SK-N-SH (cell line): ENCODE results near the gene SCN8A. TPM values are rescaled to one million over a fixed set of nuclear protein-coding genes. Genes with fewer than 3 reads are reported as not detected.

ENCODE experiments used
- CTCF ChIA-PET: fragments of 300-600, 350-600 bp; formaldehyde crosslinking; extraction: SDS; loops from one replicate; lab custom pipeline; 2021; lab: Yijun Ruan, JAX
- POLR2A ChIA-PET: fragments of 350-600 bp; sonication (Branson Sonifier 250); formaldehyde crosslinking; extraction: SDS; loops from one replicate; lab custom pipeline; 2020; ENCODE audit warnings: antibody characterized with exemption, inconsistent platforms; lab: Yijun Ruan, JAX
- DNase-seq: peaks from one replicate; pipeline ENCODE4 v3.0.0; 2012
- H2AFZ ChIP-seq: fragments of 200-600 bp; sonication (generic); 2 replicates; pipeline ENCODE4 v1.8.1; 2016; ENCODE audit warnings: antibody characterized with exemption, mild to moderate bottlenecking, low read depth
- H3F3A ChIP-seq: fragments of 200-600 bp; sonication (generic); replicated peaks from 2 replicates; pipeline ENCODE3; 2016; ENCODE audit warnings: antibody characterized with exemption, mild to moderate bottlenecking; ENCODE audit not compliant: insufficient read depth
- H3K27ac ChIP-seq, 2 experiments: fragments of 200-500 bp in 1 of 2; fragments of 200-600 bp in 1 of 2; sonication (Bioruptor generic) in 1 of 2; sonication (generic), shearing (Covaris generic) in 1 of 2; 2 replicates each; pipeline versions ENCODE4 v1.5.1 to v1.6.1; 2014 to 2016; ENCODE audit warnings: low read depth in 2 of 2, inconsistent platforms in 1 of 2, low read length in 1 of 2, mild to moderate bottlenecking in 1 of 2, mixed read lengths in 1 of 2
- H3K27me3 ChIP-seq: fragments of 200-600 bp; sonication (generic), shearing (Covaris generic); 2 replicates; pipeline ENCODE4 v1.6.1; 2016; ENCODE audit warnings: mixed run types; ENCODE audit not compliant: insufficient read depth
- H3K36me3 ChIP-seq, 2 experiments: fragments of 200-500 bp in 1 of 2; fragments of 200-600 bp in 1 of 2; sonication (Bioruptor generic) in 1 of 2; sonication (generic) in 1 of 2; replicated peaks in 1 of 2; 2 replicates each; pipeline versions ENCODE3 to v1.5.1; 2014 to 2016; ENCODE audit warnings: low read length in 1 of 2, mild to moderate bottlenecking in 1 of 2; ENCODE audit not compliant: insufficient read depth in 2 of 2, control insufficient read depth in 1 of 2
- H3K4me1 ChIP-seq, 2 experiments: fragments of 200-500 bp in 1 of 2; fragments of 200-600 bp in 1 of 2; sonication (Bioruptor generic) in 1 of 2; sonication (generic), shearing (Covaris generic) in 1 of 2; 2 replicates each; pipeline versions ENCODE4 v1.5.1 to v1.6.1; 2014 to 2016; ENCODE audit warnings: low read depth in 1 of 2, low read length in 1 of 2, mixed run types in 1 of 2; ENCODE audit not compliant: insufficient read depth in 2 of 2, control insufficient read depth in 1 of 2
- H3K4me2 ChIP-seq: fragments of 200-600 bp; sonication (generic), shearing (Covaris generic); 2 replicates; pipeline ENCODE4 v1.6.1; 2017; ENCODE audit warnings: mixed run types
- H3K4me3 ChIP-seq, 2 experiments: fragments of 200-500 bp in 1 of 2; fragments of 200-600 bp in 1 of 2; sonication (Bioruptor generic) in 1 of 2; sonication (generic), shearing (Covaris generic) in 1 of 2; 2 replicates each; pipeline versions ENCODE4 v1.5.1 to v1.8.1; 2014 to 2016; ENCODE audit warnings: low read depth in 2 of 2, inconsistent platforms in 1 of 2, low read length in 1 of 2, mild to moderate bottlenecking in 1 of 2, mixed read lengths in 1 of 2, moderate library complexity in 1 of 2
- H3K79me2 ChIP-seq: fragments of 200-600 bp; sonication (generic); 2 replicates; pipeline ENCODE4 v1.8.1; 2017; ENCODE audit warnings: mild to moderate bottlenecking; ENCODE audit not compliant: insufficient read depth
- H3K9ac ChIP-seq: fragments of 200-600 bp; sonication (generic); 2 replicates; pipeline ENCODE4 v1.6.1; 2017; ENCODE audit warnings: mixed run types
- H3K9me2 ChIP-seq: fragments of 200-600 bp; sonication (generic); 2 replicates; pipeline ENCODE4 v1.6.1; 2017; ENCODE audit warnings: mixed run types
- H3K9me3 ChIP-seq: fragments of 200-600 bp; sonication (generic); 2 replicates; pipeline ENCODE4 v1.6.1; 2017; ENCODE audit warnings: mixed run types, mild to moderate bottlenecking, moderate library complexity
- H4K20me1 ChIP-seq: fragments of 200-600 bp; sonication (generic); 2 replicates; pipeline ENCODE4 v1.6.1; 2017; ENCODE audit warnings: mild to moderate bottlenecking, mixed run types; ENCODE audit not compliant: insufficient read depth
- CHD2 ChIP-seq: fragments of 150-350 bp; IDR thresholded peaks from 2 replicates; pipeline ENCODE4 v1.6.1; 2018; ENCODE audit warnings: low read length; ENCODE audit not compliant: partially characterized antibody
- EZH2phosphoT487 ChIP-seq: fragments of 200-600 bp; sonication (generic); IDR thresholded peaks from 2 replicates; pipeline ENCODE4 v1.6.1; 2017; ENCODE audit warnings: low read depth, mixed run types, mild to moderate bottlenecking, antibody characterized with exemption, moderate library complexity, borderline replicate concordance
- FOSL2 ChIP-seq: IDR thresholded peaks from 2 replicates; pipeline ENCODE4 v1.4.0; 2012; ENCODE audit warnings: low read depth, mild to moderate bottlenecking, moderate library complexity, borderline replicate concordance
- FOXJ3 ChIP-seq: sonication (generic); formaldehyde crosslinking; IDR thresholded peaks from 2 replicates; pipeline ENCODE4 v1.5.1; 2020; ENCODE audit warnings: mild to moderate bottlenecking, missing genetic modification reagents
- JUND ChIP-seq: IDR thresholded peaks from 2 replicates; pipeline ENCODE4 v1.4.0; 2012
- MEF2A ChIP-seq: IDR thresholded peaks from 2 replicates; pipeline ENCODE4 v1.4.0; 2012; ENCODE audit warnings: low read depth, borderline replicate concordance
- NRF1 ChIP-seq: IDR thresholded peaks from 2 replicates; pipeline ENCODE4 v1.6.1; 2012; ENCODE audit warnings: low read depth, mild to moderate bottlenecking, low read length
- RXRA ChIP-seq: IDR thresholded peaks from 2 replicates; pipeline ENCODE4 v1.4.0; 2012; ENCODE audit warnings: low read depth, mild to moderate bottlenecking, borderline replicate concordance
- SMC3 ChIP-seq: IDR thresholded peaks from 2 replicates; pipeline ENCODE4 v1.6.1; 2012; ENCODE audit warnings: low read depth, low read length, improper control_type of control experiment
- TAF1 ChIP-seq: IDR thresholded peaks from 2 replicates; pipeline ENCODE4 v1.6.1; 2012; ENCODE audit warnings: low read depth, mild to moderate bottlenecking, low read length, moderate library complexity, borderline replicate concordance
- TEAD4 ChIP-seq: IDR thresholded peaks from 2 replicates; pipeline ENCODE4 v1.4.0; 2012; ENCODE audit warnings: mild to moderate bottlenecking, borderline replicate concordance; ENCODE audit not compliant: insufficient read depth
- WGBS: methylation state at CpG from one replicate; pipeline ENCODE4 v1.1.6; 2017; ENCODE audit warnings: low lambda C conversion rate; 5-methylcytosine and 5-hydroxymethylcytosine counted together
- polyA plus RNA-seq, 3 experiments: library from polyadenylated mRNA; depleted of rRNA; stranded (reverse); fragments of >200 nt; gene quantifications; 2 replicates each; pipeline ENCODE4 v1.2.3, GENCODE V29; 2012
- TF ChIP-seq, protein P1 (sequence below): IDR thresholded peaks from 2 replicates; pipeline ENCODE4; 2012
- TF ChIP-seq, protein P2 (sequence below): IDR thresholded peaks from 2 replicates; pipeline ENCODE4 v1.4.0; 2012; ENCODE audit warnings: low read depth, borderline replicate concordance
- TF ChIP-seq, protein P3 (sequence below): IDR thresholded peaks from 2 replicates; pipeline ENCODE4 v1.4.0; 2012; ENCODE audit warnings: low read depth

SCN8A gene
- polyA plus RNA-seq, 1 of the 3 experiments (the other 2 are of a cell fraction), result 7.1 TPM

DNA sequence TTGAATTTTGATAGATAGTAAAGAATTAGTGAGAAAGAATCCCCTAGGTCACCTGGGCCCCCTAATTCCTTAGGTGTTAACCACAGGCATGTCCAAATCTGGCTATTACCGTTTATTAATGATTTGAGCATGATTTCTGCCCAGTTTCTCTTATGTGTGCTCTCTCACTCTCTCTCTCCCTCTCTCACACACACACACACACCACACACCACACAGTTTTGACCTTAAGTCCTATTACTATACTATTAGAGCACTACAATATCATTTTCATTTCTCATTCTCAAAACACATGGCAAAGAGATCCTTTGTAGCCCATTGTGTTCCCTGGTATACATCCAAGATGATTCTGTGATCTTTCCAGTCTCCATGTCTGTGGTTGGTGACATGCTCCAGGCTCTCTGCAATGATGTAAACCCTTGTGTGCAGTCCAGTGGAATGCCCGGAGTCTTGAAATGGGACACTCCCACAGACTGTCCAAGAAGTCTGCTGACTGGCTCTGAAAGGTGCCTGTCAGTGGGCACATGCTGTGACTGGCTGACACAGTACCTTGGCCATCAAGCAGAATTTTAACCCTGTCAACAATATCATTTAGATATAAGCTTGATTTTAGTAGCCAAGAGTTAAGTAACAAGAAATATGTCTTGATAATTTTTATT, 161.3 kb downstream of the SCN8A start:
- peaks cover 36 to 48% of the 10 kb centered on the region in 2 experiments for H3K36me3 ChIP-seq
- no peaks in the 10 kb centered on the region for H3K27me3 ChIP-seq
- H4K20me1 ChIP-seq, result no peaks in the 10 kb centered on the region
- no peak for DNase-seq
- no peak for TF ChIP-seq RXRA
- TF ChIP-seq, protein P1, sequence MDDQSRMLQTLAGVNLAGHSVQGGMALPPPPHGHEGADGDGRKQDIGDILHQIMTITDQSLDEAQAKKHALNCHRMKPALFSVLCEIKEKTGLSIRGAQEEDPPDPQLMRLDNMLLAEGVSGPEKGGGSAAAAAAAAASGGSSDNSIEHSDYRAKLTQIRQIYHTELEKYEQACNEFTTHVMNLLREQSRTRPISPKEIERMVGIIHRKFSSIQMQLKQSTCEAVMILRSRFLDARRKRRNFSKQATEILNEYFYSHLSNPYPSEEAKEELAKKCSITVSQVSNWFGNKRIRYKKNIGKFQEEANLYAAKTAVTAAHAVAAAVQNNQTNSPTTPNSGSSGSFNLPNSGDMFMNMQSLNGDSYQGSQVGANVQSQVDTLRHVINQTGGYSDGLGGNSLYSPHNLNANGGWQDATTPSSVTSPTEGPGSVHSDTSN, result peak; percentile 97
- H3K4me3 ChIP-seq, result no peak overlapping the region
- ChIA-PET POLR2A (no interaction called here), CTCF (no interaction called here)
- H3K27ac ChIP-seq, result no peak overlapping the region; a peak in 1 of 4 replicates
- WGBS, result 53% methylated on average over 2 of the region's 2 CpGs
- no peaks in the 10 kb centered on the region for H3F3A ChIP-seq
- no peaks in the 10 kb centered on the region for H3K9me2 ChIP-seq
- H3K4me2 ChIP-seq, result no peak overlapping the region
- no peaks in the 10 kb centered on the region for H3K9me3 ChIP-seq
- no peak overlapping the region for H2AFZ ChIP-seq
- no peaks in the 10 kb centered on the region for H3K79me2 ChIP-seq
- H3K9ac ChIP-seq, result no peak overlapping the region
- H3K4me1 ChIP-seq, result no peaks in the 10 kb centered on the region; a peak in 1 of 4 replicates

DNA sequence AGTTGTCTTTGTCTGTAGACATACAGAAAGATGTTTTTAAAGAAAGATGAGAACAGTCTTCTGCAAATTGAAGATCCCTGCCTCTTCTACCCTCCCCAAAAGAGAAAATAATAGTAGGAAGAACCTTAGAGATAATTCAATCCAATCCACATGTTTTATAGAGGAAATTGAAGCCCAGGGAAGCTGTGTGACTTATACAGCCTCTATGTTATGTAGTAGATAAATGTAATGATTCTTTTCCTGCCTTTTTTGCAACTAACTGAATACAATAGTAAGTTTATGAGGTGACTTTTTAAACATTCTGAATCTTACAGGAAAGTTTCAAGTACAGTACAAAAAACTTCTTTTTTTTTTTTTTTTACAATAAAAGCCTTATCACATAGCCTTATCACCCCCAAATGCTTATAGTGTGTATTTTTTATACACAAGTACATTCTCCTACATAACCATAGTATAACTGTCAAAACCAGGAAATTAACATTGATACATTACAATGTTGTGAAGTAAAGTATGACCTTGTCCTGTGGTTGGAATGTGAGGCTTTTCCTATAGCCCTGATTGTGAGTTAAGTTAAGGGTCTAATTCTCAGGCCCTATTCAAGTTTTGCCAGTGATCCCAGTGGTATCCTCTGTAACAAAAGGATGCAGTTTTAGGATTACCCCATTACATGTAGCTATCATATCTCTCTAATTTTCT, 163.1 kb downstream of the SCN8A start:
- Histone ChIP-seq H3K27me3 (no peaks in the 10 kb centered on the region), H3K9me2 (no peaks in the 10 kb centered on the region), H3K4me1 (no peaks in the 10 kb centered on the region; a peak in 1 of 4 replicates), H3K9ac (no peak overlapping the region), H3K79me2 (no peaks in the 10 kb centered on the region), H3K9me3 (no peaks in the 10 kb centered on the region), H3K36me3 (peaks cover 37 to 43% of the 10 kb centered on the region in 2 experiments), H3K4me3 (no peak overlapping the region), H3K27ac (no peak overlapping the region), H4K20me1 (no peaks in the 10 kb centered on the region), H3K4me2 (no peak overlapping the region), H3F3A (no peaks in the 10 kb centered on the region), H2AFZ (no peak overlapping the region)
- POLR2A ChIA-PET, result no interaction called here
- TF ChIP-seq, protein P2, sequence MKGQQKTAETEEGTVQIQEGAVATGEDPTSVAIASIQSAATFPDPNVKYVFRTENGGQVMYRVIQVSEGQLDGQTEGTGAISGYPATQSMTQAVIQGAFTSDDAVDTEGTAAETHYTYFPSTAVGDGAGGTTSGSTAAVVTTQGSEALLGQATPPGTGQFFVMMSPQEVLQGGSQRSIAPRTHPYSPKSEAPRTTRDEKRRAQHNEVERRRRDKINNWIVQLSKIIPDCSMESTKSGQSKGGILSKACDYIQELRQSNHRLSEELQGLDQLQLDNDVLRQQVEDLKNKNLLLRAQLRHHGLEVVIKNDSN, result no peak
- TF ChIP-seq JUND, result no peak
- no peak for TF ChIP-seq EZH2phosphoT487
- no peak for TF ChIP-seq FOXJ3 (CRISPR knock-in tag)
- TF ChIP-seq NRF1, result no peak
- TF ChIP-seq CHD2, result no peak
- no peak for TF ChIP-seq SMC3
- no peak for TF ChIP-seq MEF2A
- TF ChIP-seq, protein P1, result no peak
- TF ChIP-seq, protein P3, sequence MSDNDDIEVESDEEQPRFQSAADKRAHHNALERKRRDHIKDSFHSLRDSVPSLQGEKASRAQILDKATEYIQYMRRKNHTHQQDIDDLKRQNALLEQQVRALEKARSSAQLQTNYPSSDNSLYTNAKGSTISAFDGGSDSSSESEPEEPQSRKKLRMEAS, result no peak
- TF ChIP-seq TEAD4, result no peak
- no peak for TF ChIP-seq TAF1
- TF ChIP-seq FOSL2, result no peak
- no peak for DNase-seq
- CTCF ChIA-PET, result no interaction called here
